ENCODE measurements around the gene CDH22.

CDH22 gene

DNA sequence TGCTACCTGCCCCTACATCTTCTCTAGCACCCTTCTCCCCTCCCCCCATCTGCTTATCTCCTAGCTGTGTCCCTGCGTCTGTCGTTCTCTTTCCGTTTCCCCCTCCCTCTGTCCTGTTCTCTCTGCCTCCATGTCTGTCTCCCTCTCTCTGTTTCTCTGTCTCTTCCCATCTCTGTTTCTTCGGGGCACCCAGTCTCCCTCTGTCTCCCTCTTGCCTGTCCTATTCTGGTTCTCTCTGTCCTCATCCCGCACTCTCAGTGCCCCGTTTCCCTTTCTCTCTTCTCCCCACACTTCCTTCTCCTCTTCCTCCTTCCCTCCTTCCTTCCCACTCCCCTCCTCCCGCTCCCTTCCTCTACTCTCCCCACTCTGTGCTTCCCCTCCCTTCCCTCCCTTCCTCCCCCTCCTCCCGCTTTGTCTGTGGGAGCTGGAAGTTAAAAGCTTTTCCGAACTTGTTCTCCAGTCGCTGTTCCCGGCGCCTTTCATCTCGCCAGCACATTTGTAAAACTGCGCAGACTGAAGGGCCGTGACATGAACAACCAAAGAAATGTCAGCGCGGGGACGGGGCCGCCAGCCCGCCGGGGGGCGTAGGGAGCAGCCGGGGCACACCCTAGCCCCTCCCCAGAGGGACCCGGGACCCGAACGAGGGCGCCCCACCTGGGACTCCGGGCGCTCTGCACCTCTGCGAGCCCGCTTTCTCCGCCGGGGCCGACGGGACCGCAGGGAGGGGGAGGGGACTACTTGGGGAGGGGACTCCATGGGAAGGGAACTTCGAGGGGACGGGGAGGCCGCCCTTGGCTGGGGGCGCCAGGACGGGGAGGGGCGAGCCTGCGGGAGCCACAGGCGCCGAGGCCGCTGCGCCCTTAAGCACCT, 4.0 kb upstream of the CDH22 start:
- Histone ChIP-seq H3K4me3 (ENCODE audit: low read depth, low read length) (peak overlapping the region; percentile 47), H3K36me3 (ENCODE audit: control insufficient read depth, insufficient read depth, low read length) (no peaks in the 10 kb centered on the region), H3K27me3 (ENCODE audit: control insufficient read depth, insufficient read depth, low read length) (peaks cover 67% of the 10 kb centered on the region), H3K4me1 (ENCODE audit: control insufficient read depth, insufficient read depth, low read length) (peaks cover 4% of the 10 kb centered on the region), H3K9ac (ENCODE audit: low read depth, low read length) (no peak overlapping the region), H3K9me3 (ENCODE audit: control insufficient read depth, insufficient read depth, low read length) (no peaks in the 10 kb centered on the region)

DNA sequence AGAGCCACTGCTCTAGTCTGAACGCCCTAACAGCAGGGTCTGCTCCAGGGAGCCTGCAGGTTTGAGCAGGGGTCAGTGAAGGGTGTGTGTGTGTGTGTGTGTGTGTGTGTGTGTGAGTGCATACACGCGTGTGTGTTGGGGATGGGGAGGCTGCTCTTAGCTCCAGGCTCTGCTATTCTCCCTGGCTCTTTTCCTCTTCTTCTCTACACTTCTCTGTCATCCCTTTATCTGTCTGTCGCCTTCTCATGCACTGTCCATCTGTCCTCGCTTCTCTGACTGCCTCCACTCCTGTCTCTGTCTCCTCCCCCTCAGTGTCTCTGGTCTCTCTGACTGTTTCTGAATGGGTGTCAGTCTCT, 3.4 kb upstream of the CDH22 start:
- Histone ChIP-seq H3K4me1 (ENCODE audit: control insufficient read depth, insufficient read depth, low read length) (peaks cover 4% of the 10 kb centered on the region), H3K4me3 (ENCODE audit: low read depth, low read length) (peak overlapping the region; percentile 27), H3K9ac (ENCODE audit: low read depth, low read length) (no peak overlapping the region), H3K9me3 (ENCODE audit: control insufficient read depth, insufficient read depth, low read length) (no peaks in the 10 kb centered on the region), H3K36me3 (ENCODE audit: control insufficient read depth, insufficient read depth, low read length) (no peaks in the 10 kb centered on the region), H3K27me3 (ENCODE audit: control insufficient read depth, insufficient read depth, low read length) (peaks cover 71% of the 10 kb centered on the region)

GRCh38 chr20:46311039-46311650, 2.8 kb upstream of the CDH22 start:
- H3K27me3 ChIP-seq (ENCODE audit: control insufficient read depth, insufficient read depth, low read length), result peaks cover 77% of the 10 kb centered on the region
- no peaks in the 10 kb centered on the region for H3K9me3 ChIP-seq (ENCODE audit: control insufficient read depth, insufficient read depth, low read length)
- peak overlapping the region; percentile 15 for H3K4me3 ChIP-seq (ENCODE audit: low read depth, low read length)
- H3K36me3 ChIP-seq (ENCODE audit: control insufficient read depth, insufficient read depth, low read length), result no peaks in the 10 kb centered on the region
- H3K4me1 ChIP-seq (ENCODE audit: control insufficient read depth, insufficient read depth, low read length), result peaks cover 4% of the 10 kb centered on the region
- H3K9ac ChIP-seq (ENCODE audit: low read depth, low read length), result no peak overlapping the region

GRCh38 chr20:46309945-46310344, 1.6 kb upstream of the CDH22 start:
- Histone ChIP-seq H3K9ac (ENCODE audit: low read depth, low read length) (no peak overlapping the region), H3K4me3 (ENCODE audit: low read depth, low read length) (no peak overlapping the region), H3K36me3 (ENCODE audit: control insufficient read depth, insufficient read depth, low read length) (no peaks in the 10 kb centered on the region), H3K9me3 (ENCODE audit: control insufficient read depth, insufficient read depth, low read length) (no peaks in the 10 kb centered on the region), H3K27me3 (ENCODE audit: control insufficient read depth, insufficient read depth, low read length) (peaks cover 80% of the 10 kb centered on the region), H3K4me1 (ENCODE audit: control insufficient read depth, insufficient read depth, low read length) (peaks cover 4% of the 10 kb centered on the region)

- H3K36me3 ChIP-seq (ENCODE audit: control insufficient read depth, insufficient read depth, low read length), result no peaks in the 10 kb centered on the region
- peaks cover 4% of the 10 kb centered on the region for H3K4me1 ChIP-seq (ENCODE audit: control insufficient read depth, insufficient read depth, low read length)
- no peaks in the 10 kb centered on the region for H3K9me3 ChIP-seq (ENCODE audit: control insufficient read depth, insufficient read depth, low read length)
- H3K27me3 ChIP-seq (ENCODE audit: control insufficient read depth, insufficient read depth, low read length), result peaks cover 73% of the 10 kb centered on the region
- peak overlapping the region; percentile 64 for H3K4me3 ChIP-seq (ENCODE audit: low read depth, low read length)
- H3K9ac ChIP-seq (ENCODE audit: low read depth, low read length), result no peak overlapping the region
Observed at GRCh38 chr20:46307999-46308257, 370 bp downstream of the CDH22 start.

DNA sequence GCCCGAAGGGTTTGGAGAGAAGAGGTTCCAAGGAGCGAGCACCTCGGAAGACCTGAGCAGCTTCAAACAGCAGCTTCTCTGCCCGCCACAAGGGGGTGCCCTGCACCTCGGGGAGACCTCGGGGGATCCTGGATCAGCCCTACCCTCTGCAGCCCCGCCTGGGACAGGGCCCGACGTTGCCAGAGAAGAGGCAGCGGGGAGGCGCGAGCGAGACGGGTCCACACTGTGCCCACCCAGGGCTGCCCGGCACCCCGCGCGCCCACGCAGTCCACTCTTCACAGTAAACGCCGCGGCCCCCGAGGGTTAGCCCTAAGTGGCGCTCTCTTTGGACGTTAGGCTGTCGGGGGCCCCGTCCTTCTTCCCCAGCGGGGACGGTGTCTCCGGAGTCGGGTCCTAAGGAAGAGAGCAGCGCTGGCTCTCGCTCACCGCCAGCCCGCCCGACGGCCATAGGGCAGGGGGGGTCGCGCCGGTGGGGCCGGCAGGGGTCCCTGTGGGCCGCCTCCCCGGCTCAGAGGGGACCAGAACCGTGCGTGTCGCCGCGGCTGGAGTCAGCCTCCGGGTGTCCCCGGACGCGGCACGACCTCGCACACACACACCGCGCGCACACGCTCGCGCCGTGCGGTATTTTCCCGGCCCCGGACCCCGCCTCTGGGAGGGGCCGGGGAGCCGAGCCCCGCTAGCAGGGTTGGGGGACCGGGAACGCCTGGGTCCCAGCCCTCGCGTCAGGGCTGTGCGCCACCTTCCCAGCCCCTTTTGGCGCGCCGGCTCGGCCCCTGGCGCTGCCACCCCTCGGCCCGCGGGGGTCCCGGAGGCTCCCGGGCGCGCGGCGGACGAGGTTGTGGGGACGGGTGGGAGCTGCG, 929 bp downstream of the CDH22 start:
- Histone ChIP-seq H3K27me3 (ENCODE audit: control insufficient read depth, insufficient read depth, low read length) (peaks cover 72% of the 10 kb centered on the region), H3K4me3 (ENCODE audit: low read depth, low read length) (peak overlapping the region; percentile 64), H3K9ac (ENCODE audit: low read depth, low read length) (no peak overlapping the region)

DNA sequence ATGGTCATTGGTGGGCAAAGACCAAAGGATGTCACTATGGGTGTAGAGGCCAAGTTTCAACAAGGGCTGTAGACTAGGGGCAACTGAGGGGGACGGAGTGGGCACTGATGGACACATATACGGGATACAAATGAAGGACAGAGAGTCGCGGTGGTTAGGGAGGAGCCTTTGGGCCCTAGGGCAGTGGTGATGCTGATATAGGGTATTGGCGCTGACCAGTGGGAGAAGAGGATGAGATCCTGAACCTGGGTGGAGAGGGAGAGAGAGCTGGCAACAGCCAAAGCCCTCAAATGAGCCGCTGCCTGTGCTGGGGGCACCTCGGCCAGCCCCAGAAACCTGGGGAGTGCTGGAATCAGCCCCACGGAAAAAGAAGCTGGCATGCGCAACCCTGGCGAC, 1.6 kb downstream of the CDH22 start:
- Histone ChIP-seq H3K4me3 (ENCODE audit: low read depth, low read length) (no peak overlapping the region), H3K27me3 (ENCODE audit: control insufficient read depth, insufficient read depth, low read length) (peaks cover 66% of the 10 kb centered on the region), H3K36me3 (ENCODE audit: control insufficient read depth, insufficient read depth, low read length) (no peaks in the 10 kb centered on the region), H3K9me3 (ENCODE audit: control insufficient read depth, insufficient read depth, low read length) (no peaks in the 10 kb centered on the region), H3K4me1 (ENCODE audit: control insufficient read depth, insufficient read depth, low read length) (peaks cover 2% of the 10 kb centered on the region), H3K9ac (ENCODE audit: low read depth, low read length) (no peak overlapping the region)

More for the DNA sequence above, 929 bp downstream of the CDH22 start:
- Histone ChIP-seq H3K9me3 (ENCODE audit: control insufficient read depth, insufficient read depth, low read length) (no peaks in the 10 kb centered on the region), H3K36me3 (ENCODE audit: control insufficient read depth, insufficient read depth, low read length) (no peaks in the 10 kb centered on the region), H3K4me1 (ENCODE audit: control insufficient read depth, insufficient read depth, low read length) (peaks cover 4% of the 10 kb centered on the region)

DNA sequence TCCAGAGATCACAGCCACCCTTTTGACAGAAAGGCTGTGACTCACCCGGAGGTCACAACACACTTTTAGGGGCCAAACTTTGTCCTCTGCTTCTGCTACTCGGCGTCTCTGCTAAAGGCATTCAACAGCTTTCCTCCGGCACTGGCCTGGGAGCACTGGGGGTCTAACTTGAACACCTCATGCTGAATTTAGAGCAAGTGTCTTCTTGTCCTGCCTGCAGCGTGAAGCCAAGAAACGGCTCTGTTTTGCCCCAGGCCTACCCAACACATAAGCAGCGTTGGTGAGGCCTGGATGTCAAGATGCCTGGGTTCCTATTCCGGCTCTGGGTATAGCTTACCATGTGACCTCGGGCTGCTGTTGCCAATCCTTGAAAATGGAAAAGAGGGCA, 2.3 kb downstream of the CDH22 start:
- Histone ChIP-seq H3K9ac (ENCODE audit: low read depth, low read length) (no peak overlapping the region), H3K4me3 (ENCODE audit: low read depth, low read length) (no peak overlapping the region), H3K27me3 (ENCODE audit: control insufficient read depth, insufficient read depth, low read length) (peaks cover 59% of the 10 kb centered on the region), H3K4me1 (ENCODE audit: control insufficient read depth, insufficient read depth, low read length) (no peaks in the 10 kb centered on the region), H3K9me3 (ENCODE audit: control insufficient read depth, insufficient read depth, low read length) (no peaks in the 10 kb centered on the region), H3K36me3 (ENCODE audit: control insufficient read depth, insufficient read depth, low read length) (no peaks in the 10 kb centered on the region)

GRCh38 chr20:46305331-46305972, 2.8 kb downstream of the CDH22 start:
- Histone ChIP-seq H3K36me3 (ENCODE audit: control insufficient read depth, insufficient read depth, low read length) (no peaks in the 10 kb centered on the region), H3K4me1 (ENCODE audit: control insufficient read depth, insufficient read depth, low read length) (no peaks in the 10 kb centered on the region), H3K9ac (ENCODE audit: low read depth, low read length) (no peak overlapping the region), H3K4me3 (ENCODE audit: low read depth, low read length) (no peak overlapping the region), H3K27me3 (ENCODE audit: control insufficient read depth, insufficient read depth, low read length) (peaks cover 53% of the 10 kb centered on the region), H3K9me3 (ENCODE audit: control insufficient read depth, insufficient read depth, low read length) (no peaks in the 10 kb centered on the region)

- no peaks in the 10 kb centered on the region for H3K9me3 ChIP-seq (ENCODE audit: control insufficient read depth, insufficient read depth, low read length)
- H3K36me3 ChIP-seq (ENCODE audit: control insufficient read depth, insufficient read depth, low read length), result no peaks in the 10 kb centered on the region
- no peaks in the 10 kb centered on the region for H3K4me1 ChIP-seq (ENCODE audit: control insufficient read depth, insufficient read depth, low read length)
- H3K4me3 ChIP-seq (ENCODE audit: low read depth, low read length), result no peak overlapping the region
- H3K9ac ChIP-seq (ENCODE audit: low read depth, low read length), result no peak overlapping the region
- peaks cover 47% of the 10 kb centered on the region for H3K27me3 ChIP-seq (ENCODE audit: control insufficient read depth, insufficient read depth, low read length)
Observed at GRCh38 chr20:46304852-46305251, 3.4 kb downstream of the CDH22 start.

- H3K27me3 ChIP-seq (ENCODE audit: control insufficient read depth, insufficient read depth, low read length), result peaks cover 43% of the 10 kb centered on the region
- no peaks in the 10 kb centered on the region for H3K36me3 ChIP-seq (ENCODE audit: control insufficient read depth, insufficient read depth, low read length)
- no peak overlapping the region for H3K4me3 ChIP-seq (ENCODE audit: low read depth, low read length)
- H3K4me1 ChIP-seq (ENCODE audit: control insufficient read depth, insufficient read depth, low read length), result no peaks in the 10 kb centered on the region
- H3K9ac ChIP-seq (ENCODE audit: low read depth, low read length), result no peak overlapping the region
- H3K9me3 ChIP-seq (ENCODE audit: control insufficient read depth, insufficient read depth, low read length), result no peaks in the 10 kb centered on the region
Observed at GRCh38 chr20:46304361-46304760, 3.9 kb downstream of the CDH22 start.
